K562 (cell line): ENCODE measurements around the gene TRIM27. TPM values are rescaled to one million over a fixed set of nuclear protein-coding genes. Genes with fewer than 3 reads are reported as not detected.
A peak's percentile ranks its signal among the peaks of the same experiment; 100 is the strongest.

Source experiments
- ATF6 ChIP-seq: sonication (generic); formaldehyde crosslinking; IDR thresholded peaks from 2 replicates; pipeline ENCODE4 v1.4.0; 2020; ENCODE audit warnings: mild to moderate bottlenecking, missing genetic modification reagents
- FOXA1 ChIP-seq: fragments of 450-650 bp; IDR thresholded peaks from 2 replicates; pipeline ENCODE4 v1.6.1; 2016; ENCODE audit warnings: mild to moderate bottlenecking, borderline replicate concordance
- FOXM1 ChIP-seq, 2 experiments: fragments of 450-650 bp in 1 of 2; sonication (generic) in 1 of 2; formaldehyde crosslinking in 1 of 2; IDR thresholded peaks; 2 replicates each; pipeline versions ENCODE4 v1.6.1 to v1.9.0; 2017 to 2022; ENCODE audit warnings: low read depth in 2 of 2, mild to moderate bottlenecking in 2 of 2, missing genetic modification reagents in 1 of 2, moderate library complexity in 1 of 2
- HNRNPUL1 ChIP-seq: fragments of 200-400 bp; formaldehyde crosslinking; IDR thresholded peaks from 2 replicates; pipeline ENCODE4 v1.6.1; 2017; ENCODE audit warnings: low read length
- MAFG ChIP-seq: fragments of 450-650 bp; conservative IDR thresholded peaks from 2 replicates; pipeline ENCODE4 v1.6.1; 2016; ENCODE audit warnings: missing genetic modification characterization, missing compliant biosample characterization
- MTA1 ChIP-seq: fragments of 450-650 bp; IDR thresholded peaks from 2 replicates; pipeline ENCODE4 v1.6.1; 2017; ENCODE audit warnings: borderline replicate concordance
- NR4A1 ChIP-seq, 2 experiments: fragments of 250-450 bp in 1 of 2; fragments of 450-650 bp in 1 of 2; sonication (Bioruptor Pico) in 1 of 2; IDR thresholded peaks; 2 replicates each; pipeline versions ENCODE4 v1.4.0 to v1.6.1; 2016 to 2020; ENCODE audit warnings: mild to moderate bottlenecking in 2 of 2, missing compliant biosample characterization in 1 of 2, missing genetic modification characterization in 1 of 2, moderate library complexity in 1 of 2
- ZNF436 ChIP-seq: fragments of 250-450, 450-650 bp; sonication (Bioruptor Pico); formaldehyde crosslinking; IDR thresholded peaks from 2 replicates; pipeline ENCODE4 v1.7.0; 2020; ENCODE audit warnings: mild to moderate bottlenecking
- ZNF583 ChIP-seq: fragments of 250-450 bp; sonication (Bioruptor Pico); IDR thresholded peaks from 2 replicates; pipeline ENCODE4 v1.4.0; 2020
- polyA plus RNA-seq, 8 experiments: library from polyadenylated mRNA; depleted of rRNA in 4 of 8; stranded (reverse) in 5 of 8; unstranded in 3 of 8; fragments of >200 nt; fragmentation: Nextera tagmentation in 2 of 8; fragmentation: Illumina TruSeq in 1 of 8; extraction: Ambion mirVana in 2 of 8; extraction: Trizol in 1 of 8; gene quantifications; 2 replicates each; pipeline versions ENCODE4 v1.2.1 to v1.2.3, GENCODE V29; 2011 to 2014; ENCODE audit warnings: inconsistent platforms in 1 of 8, missing spikeins in 1 of 8
- total RNA-seq, 7 experiments: library from RNA; depleted of rRNA in 6 of 7; stranded (reverse); fragments of >200 nt in 6 of 7; fragmentation: Illumina TruSeq in 2 of 7; extraction: Trizol in 2 of 7; gene quantifications; 2 replicates each; pipeline versions ENCODE4 v1.2.1 to v1.2.3, GENCODE V29; 2011 to 2021; ENCODE audit warnings: low replicate concordance in 1 of 7
- TF ChIP-seq, protein P1 (sequence below): fragments of 450-650 bp; IDR thresholded peaks from 2 replicates; pipeline ENCODE4 v1.7.0; 2016; ENCODE audit warnings: borderline replicate concordance
- TF ChIP-seq, protein P2 (sequence below): fragments of 450-650 bp; IDR thresholded peaks from 2 replicates; pipeline ENCODE4 v1.6.1; 2016; ENCODE audit warnings: low read depth
- TF ChIP-seq, protein P3 (sequence below): fragments of 250-450 bp; sonication (Bioruptor Pico); IDR thresholded peaks from 2 replicates; pipeline ENCODE4 v1.8.0; 2022; ENCODE audit warnings: moderate library complexity, mild to moderate bottlenecking, inconsistent platforms

TRIM27 gene
- total and polyA plus RNA-seq, 9 of the 15 experiments (the other 6 are each of a cell fraction or from before 2014, with no cell fraction given) = 37.7 to 235 (median 122) TPM

- TF ChIP-seq NR4A1 (CRISPR knock-in tag; IDR thresholded peaks at IDR 0.05) (no peak), NR4A1 (tag; IDR thresholded peaks at IDR 0.05) (peak; percentile 60; the same call in 1 of the 2 replicates), HNRNPUL1 (no peak), ZNF583 (CRISPR knock-in tag) (0 out of 2 replicates have a peak, but pooled peaks have one; percentile 16), ZNF436 (CRISPR knock-in tag) (no peak), MTA1 (peak; percentile 71), ATF6 (no peak; the same call in 1 of the 2 replicates), FOXM1 (IDR thresholded peaks at IDR 0.05; ENCODE audit: low read depth) (no peak), FOXM1 (CRISPR knock-in tag; IDR thresholded peaks at IDR 0.05; ENCODE audit: low read depth) (no peak), FOXA1 (no peak), MAFG (tag) (peak; percentile 94)
- TF ChIP-seq, protein P1, sequence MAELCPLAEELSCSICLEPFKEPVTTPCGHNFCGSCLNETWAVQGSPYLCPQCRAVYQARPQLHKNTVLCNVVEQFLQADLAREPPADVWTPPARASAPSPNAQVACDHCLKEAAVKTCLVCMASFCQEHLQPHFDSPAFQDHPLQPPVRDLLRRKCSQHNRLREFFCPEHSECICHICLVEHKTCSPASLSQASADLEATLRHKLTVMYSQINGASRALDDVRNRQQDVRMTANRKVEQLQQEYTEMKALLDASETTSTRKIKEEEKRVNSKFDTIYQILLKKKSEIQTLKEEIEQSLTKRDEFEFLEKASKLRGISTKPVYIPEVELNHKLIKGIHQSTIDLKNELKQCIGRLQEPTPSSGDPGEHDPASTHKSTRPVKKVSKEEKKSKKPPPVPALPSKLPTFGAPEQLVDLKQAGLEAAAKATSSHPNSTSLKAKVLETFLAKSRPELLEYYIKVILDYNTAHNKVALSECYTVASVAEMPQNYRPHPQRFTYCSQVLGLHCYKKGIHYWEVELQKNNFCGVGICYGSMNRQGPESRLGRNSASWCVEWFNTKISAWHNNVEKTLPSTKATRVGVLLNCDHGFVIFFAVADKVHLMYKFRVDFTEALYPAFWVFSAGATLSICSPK = no peak
- TF ChIP-seq, protein P2, sequence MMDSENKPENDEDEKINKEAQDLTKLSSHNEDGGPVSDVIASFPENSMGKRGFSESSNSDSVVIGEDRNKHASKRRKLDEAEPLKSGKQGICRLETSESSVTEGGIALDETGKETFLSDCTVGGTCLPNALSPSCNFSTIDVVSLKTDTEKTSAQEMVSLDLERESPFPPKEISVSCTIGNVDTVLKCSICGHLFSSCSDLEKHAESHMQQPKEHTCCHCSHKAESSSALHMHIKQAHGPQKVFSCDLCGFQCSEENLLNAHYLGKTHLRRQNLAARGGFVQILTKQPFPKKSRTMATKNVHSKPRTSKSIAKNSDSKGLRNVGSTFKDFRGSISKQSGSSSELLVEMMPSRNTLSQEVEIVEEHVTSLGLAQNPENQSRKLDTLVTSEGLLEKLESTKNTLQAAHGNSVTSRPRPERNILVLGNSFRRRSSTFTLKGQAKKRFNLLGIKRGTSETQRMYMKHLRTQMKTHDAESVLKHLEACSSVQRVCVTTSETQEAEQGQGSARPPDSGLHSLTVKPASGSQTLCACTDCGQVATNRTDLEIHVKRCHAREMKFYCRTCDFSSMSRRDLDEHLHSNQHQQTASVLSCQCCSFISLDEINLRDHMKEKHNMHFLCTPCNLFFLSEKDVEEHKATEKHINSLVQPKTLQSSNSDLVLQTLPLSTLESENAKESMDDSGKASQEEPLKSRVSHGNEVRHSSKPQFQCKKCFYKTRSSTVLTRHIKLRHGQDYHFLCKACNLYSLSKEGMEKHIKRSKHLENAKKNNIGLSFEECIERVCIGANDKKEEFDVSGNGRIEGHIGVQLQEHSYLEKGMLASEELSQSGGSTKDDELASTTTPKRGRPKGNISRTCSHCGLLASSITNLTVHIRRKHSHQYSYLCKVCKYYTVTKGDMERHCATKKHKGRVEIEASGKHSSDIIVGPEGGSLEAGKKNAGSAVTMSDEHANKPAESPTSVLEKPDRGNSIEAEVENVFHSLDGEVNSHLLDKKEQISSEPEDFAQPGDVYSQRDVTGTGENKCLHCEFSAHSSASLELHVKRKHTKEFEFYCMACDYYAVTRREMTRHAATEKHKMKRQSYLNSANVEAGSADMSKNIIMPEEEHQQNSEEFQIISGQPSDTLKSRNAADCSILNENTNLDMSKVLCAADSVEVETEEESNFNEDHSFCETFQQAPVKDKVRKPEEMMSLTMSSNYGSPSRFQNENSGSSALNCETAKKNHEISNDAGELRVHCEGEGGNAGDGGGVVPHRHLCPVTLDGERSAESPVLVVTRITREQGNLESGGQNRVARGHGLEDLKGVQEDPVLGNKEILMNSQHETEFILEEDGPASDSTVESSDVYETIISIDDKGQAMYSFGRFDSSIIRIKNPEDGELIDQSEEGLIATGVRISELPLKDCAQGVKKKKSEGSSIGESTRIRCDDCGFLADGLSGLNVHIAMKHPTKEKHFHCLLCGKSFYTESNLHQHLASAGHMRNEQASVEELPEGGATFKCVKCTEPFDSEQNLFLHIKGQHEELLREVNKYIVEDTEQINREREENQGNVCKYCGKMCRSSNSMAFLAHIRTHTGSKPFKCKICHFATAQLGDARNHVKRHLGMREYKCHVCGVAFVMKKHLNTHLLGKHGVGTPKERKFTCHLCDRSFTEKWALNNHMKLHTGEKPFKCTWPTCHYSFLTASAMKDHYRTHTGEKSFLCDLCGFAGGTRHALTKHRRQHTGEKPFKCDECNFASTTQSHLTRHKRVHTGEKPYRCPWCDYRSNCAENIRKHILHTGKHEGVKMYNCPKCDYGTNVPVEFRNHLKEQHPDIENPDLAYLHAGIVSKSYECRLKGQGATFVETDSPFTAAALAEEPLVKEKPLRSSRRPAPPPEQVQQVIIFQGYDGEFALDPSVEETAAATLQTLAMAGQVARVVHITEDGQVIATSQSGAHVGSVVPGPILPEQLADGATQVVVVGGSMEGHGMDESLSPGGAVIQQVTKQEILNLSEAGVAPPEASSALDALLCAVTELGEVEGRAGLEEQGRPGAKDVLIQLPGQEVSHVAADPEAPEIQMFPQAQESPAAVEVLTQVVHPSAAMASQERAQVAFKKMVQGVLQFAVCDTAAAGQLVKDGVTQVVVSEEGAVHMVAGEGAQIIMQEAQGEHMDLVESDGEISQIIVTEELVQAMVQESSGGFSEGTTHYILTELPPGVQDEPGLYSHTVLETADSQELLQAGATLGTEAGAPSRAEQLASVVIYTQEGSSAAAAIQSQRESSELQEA = no peak
- TF ChIP-seq, protein P3, sequence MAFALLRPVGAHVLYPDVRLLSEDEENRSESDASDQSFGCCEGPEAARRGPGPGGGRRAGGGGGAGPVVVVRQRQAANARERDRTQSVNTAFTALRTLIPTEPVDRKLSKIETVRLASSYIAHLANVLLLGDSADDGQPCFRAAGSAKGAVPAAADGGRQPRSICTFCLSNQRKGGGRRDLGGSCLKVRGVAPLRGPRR (CRISPR knock-in tag) = no peak
Measured at GRCh38 chr6:28960846-28961500, 37.2 kb upstream of the TRIM27 start (continued).
